H9 (cell line): ENCODE measurements around the gene IER5L. TPM values are rescaled to one million over a fixed set of nuclear protein-coding genes. Genes with fewer than 3 reads are reported as not detected.

ENCODE experiments used
- DNase-seq: peaks from one replicate; pipeline ENCODE4 v3.0.0-alpha.2; 2017
- H2AFZ ChIP-seq: one replicate; pipeline ENCODE4 v1.6.1; 2013; ENCODE audit warnings: mild to moderate bottlenecking, low read length, control low read depth, moderate library complexity
- H2AK5ac ChIP-seq: 2 replicates; pipeline ENCODE4 v1.6.1; 2013; ENCODE audit warnings: low read length, control low read depth, mixed read lengths; ENCODE audit not compliant: insufficient read length
- H2BK120ac ChIP-seq: one replicate; pipeline ENCODE4 v1.6.1; 2013; ENCODE audit warnings: low read depth, mild to moderate bottlenecking, low read length, control low read depth, inconsistent platforms; ENCODE audit not compliant: poor library complexity, severe bottlenecking
- H2BK12ac ChIP-seq: 2 replicates; pipeline ENCODE4 v1.6.1; 2013; ENCODE audit warnings: low read length, control low read depth, mixed read lengths, low read depth; ENCODE audit not compliant: insufficient read length
- H2BK15ac ChIP-seq: 2 replicates; pipeline ENCODE4 v1.6.1; 2013; ENCODE audit warnings: low read depth, low read length, control low read depth
- H2BK20ac ChIP-seq: one replicate; pipeline ENCODE4 v1.6.1; 2013; ENCODE audit warnings: low read depth, mild to moderate bottlenecking, low read length, control low read depth, inconsistent platforms; ENCODE audit not compliant: poor library complexity, severe bottlenecking
- H2BK5ac ChIP-seq: 2 replicates; pipeline ENCODE4 v1.6.1; 2013; ENCODE audit warnings: low read length, control low read depth, mixed read lengths; ENCODE audit not compliant: insufficient read length
- H3K14ac ChIP-seq: 2 replicates; pipeline ENCODE4 v1.6.1; 2013; ENCODE audit warnings: low read length, control low read depth; ENCODE audit not compliant: insufficient read depth
- H3K18ac ChIP-seq: 2 replicates; pipeline ENCODE4 v1.6.1; 2013; ENCODE audit warnings: low read depth, mild to moderate bottlenecking, mixed read lengths, low read length, control low read depth; ENCODE audit not compliant: insufficient read length
- H3K23ac ChIP-seq: 2 replicates; pipeline ENCODE4 v1.6.1; 2013; ENCODE audit warnings: low read length, control low read depth, mixed read lengths, low read depth; ENCODE audit not compliant: insufficient read length
- H3K23me2 ChIP-seq: 2 replicates; pipeline ENCODE4 v1.6.1; 2013; ENCODE audit warnings: low read depth, mild to moderate bottlenecking, mixed read lengths, low read length, control low read depth; ENCODE audit not compliant: insufficient read length, poor library complexity, severe bottlenecking
- H3K27ac ChIP-seq: 2 replicates; pipeline ENCODE4 v1.5.1; 2013; ENCODE audit warnings: low read length, control low read depth, mixed read lengths, low read depth; ENCODE audit not compliant: insufficient read length
- H3K27me3 ChIP-seq: 2 replicates; pipeline ENCODE4 v1.6.1; 2013; ENCODE audit warnings: low read length, control low read depth, inconsistent platforms; ENCODE audit not compliant: insufficient read depth
- H3K4ac ChIP-seq: 2 replicates; pipeline ENCODE4 v1.6.1; 2013; ENCODE audit warnings: low read depth, mild to moderate bottlenecking, control low read depth, inconsistent platforms, low read length, moderate library complexity
- H3K4me1 ChIP-seq: 2 replicates; pipeline ENCODE4 v1.6.1; 2013; ENCODE audit warnings: low read length, control low read depth, inconsistent platforms; ENCODE audit not compliant: insufficient read depth
- H3K4me2 ChIP-seq: 2 replicates; pipeline ENCODE4 v1.6.1; 2013; ENCODE audit warnings: low read length, control low read depth, mixed read lengths; ENCODE audit not compliant: insufficient read length, insufficient read depth
- H3K56ac ChIP-seq: 2 replicates; pipeline ENCODE4 v1.6.1; 2013; ENCODE audit warnings: low read depth, mild to moderate bottlenecking, mixed read lengths, low read length, control low read depth; ENCODE audit not compliant: insufficient read length
- H3K79me1 ChIP-seq: 2 replicates; pipeline ENCODE4 v1.6.1; 2013; ENCODE audit warnings: low read depth, mild to moderate bottlenecking, moderate library complexity, low read length, control low read depth, inconsistent platforms; ENCODE audit not compliant: insufficient read depth, poor library complexity, severe bottlenecking
- H3K79me2 ChIP-seq: 2 replicates; pipeline ENCODE4 v1.6.1; 2013; ENCODE audit warnings: low read length, control low read depth, inconsistent platforms; ENCODE audit not compliant: insufficient read depth
- H3K9ac ChIP-seq: 2 replicates; pipeline ENCODE4 v1.6.1; 2013; ENCODE audit warnings: low read length, control low read depth, mixed read lengths; ENCODE audit not compliant: insufficient read length; ENCODE audit errors: extremely low read depth
- H3K9me3 ChIP-seq: one replicate; pipeline ENCODE4 v1.6.1; 2013; ENCODE audit warnings: low read depth, low read length, inconsistent platforms; ENCODE audit not compliant: control insufficient read depth
- H3T11ph ChIP-seq: one replicate; pipeline ENCODE4 v1.6.1; 2013; ENCODE audit warnings: mild to moderate bottlenecking, low read length, control low read depth, inconsistent platforms
- H4K20me1 ChIP-seq: one replicate; pipeline ENCODE4 v1.6.1; 2013; ENCODE audit not compliant: control insufficient read depth, insufficient read length, insufficient read depth
- H4K5ac ChIP-seq: 2 replicates; pipeline ENCODE4 v1.6.1; 2013; ENCODE audit warnings: low read depth, mild to moderate bottlenecking, mixed read lengths, low read length, control low read depth; ENCODE audit not compliant: insufficient read length
- H4K8ac ChIP-seq: replicated peaks from 2 replicates; pipeline ENCODE4 v1.6.1; 2013; ENCODE audit warnings: low read length, control low read depth, mixed read lengths, low read depth; ENCODE audit not compliant: insufficient read length
- H4K91ac ChIP-seq: 2 replicates; pipeline ENCODE4 v1.6.1; 2013; ENCODE audit warnings: low read depth, mild to moderate bottlenecking, moderate library complexity, mixed read lengths, low read length, control low read depth; ENCODE audit not compliant: insufficient read length
- H3K27ac Mint-ChIP-seq, 3 experiments: 2 replicates in 2 of 3; 3 replicates in 1 of 3; pipeline ENCODE4 v1.8.0; 2020 to 2021; ENCODE audit warnings: mixed read lengths in 3 of 3, mild to moderate bottlenecking in 1 of 3, moderate library complexity in 1 of 3
- H3K27me3 Mint-ChIP-seq: 2 replicates; pipeline ENCODE4 v1.8.0; 2021; ENCODE audit warnings: low read depth, mild to moderate bottlenecking, moderate library complexity, mixed read lengths
- H3K36me3 Mint-ChIP-seq, 3 experiments: 2 replicates in 2 of 3; 3 replicates in 1 of 3; pipeline ENCODE4 v1.8.0; 2020 to 2021; ENCODE audit warnings: low read depth in 3 of 3, mixed read lengths in 3 of 3; ENCODE audit not compliant: insufficient read depth in 1 of 3
- H3K4me1 Mint-ChIP-seq, 2 experiments: 2 replicates each; pipeline ENCODE4 v1.8.0; 2020; ENCODE audit warnings: mixed read lengths in 2 of 2
- H3K4me3 Mint-ChIP-seq, 2 experiments: 2 replicates in 1 of 2; 3 replicates in 1 of 2; pipeline ENCODE4 v1.8.0; 2020 to 2021; ENCODE audit warnings: mild to moderate bottlenecking in 2 of 2, mixed read lengths in 2 of 2, moderate library complexity in 1 of 2
- H3K9me3 Mint-ChIP-seq, 2 experiments: 2 replicates in 1 of 2; 3 replicates in 1 of 2; pipeline ENCODE4 v1.8.0; 2020; ENCODE audit warnings: mild to moderate bottlenecking in 2 of 2, mixed read lengths in 2 of 2, moderate library complexity in 1 of 2
- CTCF ChIP-seq: fragments of 200-600 bp; sonication (generic); conservative IDR thresholded peaks from 3 replicates; pipeline ENCODE4 v1.8.0; 2021; ENCODE audit warnings: antibody characterized with exemption, mild to moderate bottlenecking
- WGBS: extraction: QIAGEN DNeasy Blood & Tissue Kit; methylation state at CpG from one replicate; pipeline ENCODE4 v1.1.7; 2013; ENCODE audit warnings: missing lambda C conversion rate, low lambda C conversion rate, mixed read lengths; ENCODE audit not compliant: insufficient read length; ENCODE audit errors: extremely low coverage; 5-methylcytosine and 5-hydroxymethylcytosine counted together
- total RNA-seq: library from RNA; stranded (reverse); gene quantifications from 2 replicates; pipeline ENCODE4 v1.2.1, GENCODE V29; 2021

Gene IER5L
- total RNA-seq, 1 experiment from 2014 or later: 1.0 TPM

GRCh38 chr9:129201289-129201688 lies 23.2 kb upstream of the IER5L start:
- no peak overlapping the region for H3K4me3 Mint-ChIP-seq
- Histone ChIP-seq H2BK5ac (no peak overlapping the region), H3K14ac (no peak overlapping the region), H2BK20ac (no peak overlapping the region), H2BK15ac (no peak overlapping the region), H4K91ac (no peak overlapping the region), H3K79me1 (no peaks in the 10 kb centered on the region), H3K79me2 (no peaks in the 10 kb centered on the region), H2BK12ac (no peak overlapping the region), H3K4ac (no peak overlapping the region), H3K27ac (no peak overlapping the region), H4K20me1 (no peaks in the 10 kb centered on the region), H3K9me3 (no peaks in the 10 kb centered on the region), H3K4me2 (no peak overlapping the region), H3K23ac (no peak overlapping the region), H3K23me2 (no peaks in the 10 kb centered on the region), H3K4me1 (no peaks in the 10 kb centered on the region; the same call in 1 of the 2 replicates), H2AFZ (no peak overlapping the region), H4K8ac (no peak overlapping the region), H3K27me3 (no peaks in the 10 kb centered on the region; the same call in 1 of the 2 replicates), H3K18ac (no peak overlapping the region), H2BK120ac (no peak overlapping the region), H3K9ac (no peak overlapping the region), H2AK5ac (no peak overlapping the region), H3T11ph (no peak overlapping the region), H3K56ac (no peak overlapping the region), H4K5ac (no peak overlapping the region)
- no peaks in the 10 kb centered on the region for H3K36me3 Mint-ChIP-seq
- H3K27me3 Mint-ChIP-seq: peaks cover 59% of the 10 kb centered on the region
- no peak for DNase-seq
- H3K4me1 Mint-ChIP-seq: peaks cover 8 to 16% of the 10 kb centered on the region in 2 experiments
- TF ChIP-seq CTCF: no peak
- no peak overlapping the region for H3K27ac Mint-ChIP-seq
- WGBS: no CpG with 5 or more reads among the region's 9 CpGs
- no peaks in the 10 kb centered on the region for H3K9me3 Mint-ChIP-seq
